HT-29 (cell line): Measurements from ENCODE around the gene ASMT. TPM values are rescaled to one million over a fixed set of nuclear protein-coding genes. Genes with fewer than 3 reads are reported as not detected.
"Not testable (repeated sequence)": the region's sequence is repeated elsewhere in the genome, so short reads cannot be mapped to it uniquely, and the experiment has no call there.

Source experiments
- DNase-seq: peaks from one replicate; pipeline ENCODE4 v3.0.0-alpha.2; 2015; ENCODE audit warnings: low spot score
- total RNA-seq: library from RNA; depleted of rRNA; stranded (reverse); fragments of >200 nt; shearing (Covaris generic); gene quantifications from 2 replicates; pipeline ENCODE4 v1.2.3, GENCODE V29; 2014

Gene ASMT
- total RNA-seq, 1 experiment from 2014 or later, result 0.10 TPM

- DNase-seq, result no peak
Measured at GRCh38 chrX:1597345-1598020, 17.4 kb upstream of the ASMT start.

- DNase-seq, result no peak
Measured at GRCh38 chrX:1598021-1598875, 16.6 kb upstream of the ASMT start.

- DNase-seq, result no peak
Measured at GRCh38 chrX:1598876-1599790, 15.7 kb upstream of the ASMT start.

GRCh38 chrX:1599791-1600405 is 15.0 kb upstream of the ASMT start:
- DNase-seq, result no peak

GRCh38 chrX:1600406-1601050 is 14.3 kb upstream of the ASMT start:
- DNase-seq, result no peak

- no peak for DNase-seq
Measured at GRCh38 chrX:1601051-1601767, 13.7 kb upstream of the ASMT start.

- DNase-seq, result no peak
Measured at GRCh38 chrX:1601768-1602085, 13.1 kb upstream of the ASMT start.

GRCh38 chrX:1602299-1602698 is 12.6 kb upstream of the ASMT start:
- no peak for DNase-seq

GRCh38 chrX:1606496-1606895 is 8.4 kb upstream of the ASMT start:
- no peak for DNase-seq

GRCh38 chrX:1609311-1609710 is 5.5 kb upstream of the ASMT start:
- no peak for DNase-seq

- no peak for DNase-seq
Measured at GRCh38 chrX:1609762-1610161, 5.1 kb upstream of the ASMT start.

GRCh38 chrX:1610166-1610565 is 4.7 kb upstream of the ASMT start:
- no peak for DNase-seq

- DNase-seq, result no peak
Measured at GRCh38 chrX:1610736-1611135, 4.1 kb upstream of the ASMT start.

GRCh38 chrX:1612641-1613286 is 2.1 kb upstream of the ASMT start:
- DNase-seq, result no peak

GRCh38 chrX:1618689-1619088 is 3.8 kb downstream of the ASMT start:
- no peak for DNase-seq

- DNase-seq, result no peak
Measured at GRCh38 chrX:1623691-1624090, 8.8 kb downstream of the ASMT start.

- not testable (repeated sequence) for DNase-seq
Measured at GRCh38 chrX:1624158-1624860, 9.4 kb downstream of the ASMT start.

- not testable (repeated sequence) for DNase-seq
Measured at GRCh38 chrX:1624861-1625215, 10.0 kb downstream of the ASMT start.

- DNase-seq, result no peak
Measured at GRCh38 chrX:1629244-1629643, 14.4 kb downstream of the ASMT start.
